IPS-15b (cell line): ENCODE measurements around the gene SPDEF.

Source experiments
- H3K27me3 ChIP-seq: one replicate; pipeline ENCODE4 v1.6.1; 2013; ENCODE audit warnings: low read length; ENCODE audit not compliant: control insufficient read depth, insufficient read depth
- H3K36me3 ChIP-seq: one replicate; pipeline ENCODE4 v1.6.1; 2013; ENCODE audit warnings: low read length; ENCODE audit not compliant: control insufficient read depth, insufficient read depth
- H3K4me1 ChIP-seq: one replicate; pipeline ENCODE4 v1.6.1; 2013; ENCODE audit warnings: mild to moderate bottlenecking, low read length; ENCODE audit not compliant: control insufficient read depth, insufficient read depth
- H3K4me3 ChIP-seq: one replicate; pipeline ENCODE4 v1.5.1; 2013; ENCODE audit warnings: low read depth, low read length
- H3K9ac ChIP-seq: one replicate; pipeline ENCODE4 v1.6.1; 2013; ENCODE audit warnings: low read depth, mild to moderate bottlenecking, low read length
- H3K9me3 ChIP-seq: one replicate; pipeline ENCODE4 v1.6.1; 2013; ENCODE audit warnings: mild to moderate bottlenecking, low read length; ENCODE audit not compliant: control insufficient read depth, insufficient read depth

Gene SPDEF

GRCh38 chr6:34529665-34530327 is 26.3 kb downstream of the SPDEF start:
- no peak overlapping the region for H3K4me3 ChIP-seq
- H3K4me1 ChIP-seq: peaks cover 6% of the 10 kb centered on the region
- H3K9ac ChIP-seq: no peak overlapping the region
- no peaks in the 10 kb centered on the region for H3K27me3 ChIP-seq
- H3K36me3 ChIP-seq: peaks cover 6% of the 10 kb centered on the region
- no peaks in the 10 kb centered on the region for H3K9me3 ChIP-seq

DNA sequence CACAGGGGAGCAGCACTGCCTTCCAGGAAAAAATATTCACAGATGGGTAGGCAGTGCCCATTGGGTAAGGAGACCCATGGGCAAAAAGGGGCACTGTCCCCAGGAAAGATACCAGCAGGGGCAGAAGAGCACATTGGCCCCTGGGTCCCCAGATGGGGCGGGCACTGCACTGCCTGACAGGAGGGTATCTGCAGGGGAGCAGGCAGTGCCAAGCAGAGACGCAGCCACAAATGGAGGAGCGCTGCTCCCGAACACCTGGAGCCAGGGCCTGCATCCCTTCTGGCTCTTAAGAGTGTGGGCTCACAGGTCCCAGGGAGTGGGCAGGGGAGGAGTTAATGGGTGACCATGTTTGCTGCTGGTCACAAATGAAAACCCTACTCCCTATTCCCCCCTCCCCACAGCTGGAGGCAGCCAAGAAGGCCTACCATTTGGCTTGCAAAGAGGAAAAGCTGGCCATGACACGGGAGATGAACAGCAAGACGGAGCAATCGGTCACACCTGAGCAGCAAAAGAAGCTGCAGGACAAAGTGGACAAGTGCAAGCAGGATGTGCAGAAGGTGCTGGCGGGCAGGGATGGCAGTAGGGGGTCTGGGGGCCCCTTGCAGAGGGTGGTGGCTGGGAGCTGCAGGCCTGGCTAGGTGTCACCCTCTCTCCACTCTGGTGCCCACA is 27.0 kb downstream of the SPDEF start:
- peaks cover 6% of the 10 kb centered on the region for H3K4me1 ChIP-seq
- H3K36me3 ChIP-seq: peaks cover 6% of the 10 kb centered on the region
- H3K9me3 ChIP-seq: no peaks in the 10 kb centered on the region
- H3K27me3 ChIP-seq: no peaks in the 10 kb centered on the region
- H3K4me3 ChIP-seq: no peak overlapping the region
- no peak overlapping the region for H3K9ac ChIP-seq

- Histone ChIP-seq H3K4me3 (peak overlapping the region; percentile 55), H3K9me3 (no peaks in the 10 kb centered on the region), H3K36me3 (peaks cover 6% of the 10 kb centered on the region), H3K4me1 (peaks cover 6% of the 10 kb centered on the region), H3K9ac (no peak overlapping the region), H3K27me3 (no peaks in the 10 kb centered on the region)
These were observed 28.1 kb downstream of the SPDEF start for GRCh38 chr6:34527751-34528670.

GRCh38 chr6:34526992-34527728 is 29.0 kb downstream of the SPDEF start:
- H3K4me3 ChIP-seq: peak overlapping the region; percentile 55
- H3K9ac ChIP-seq: no peak overlapping the region

DNA sequence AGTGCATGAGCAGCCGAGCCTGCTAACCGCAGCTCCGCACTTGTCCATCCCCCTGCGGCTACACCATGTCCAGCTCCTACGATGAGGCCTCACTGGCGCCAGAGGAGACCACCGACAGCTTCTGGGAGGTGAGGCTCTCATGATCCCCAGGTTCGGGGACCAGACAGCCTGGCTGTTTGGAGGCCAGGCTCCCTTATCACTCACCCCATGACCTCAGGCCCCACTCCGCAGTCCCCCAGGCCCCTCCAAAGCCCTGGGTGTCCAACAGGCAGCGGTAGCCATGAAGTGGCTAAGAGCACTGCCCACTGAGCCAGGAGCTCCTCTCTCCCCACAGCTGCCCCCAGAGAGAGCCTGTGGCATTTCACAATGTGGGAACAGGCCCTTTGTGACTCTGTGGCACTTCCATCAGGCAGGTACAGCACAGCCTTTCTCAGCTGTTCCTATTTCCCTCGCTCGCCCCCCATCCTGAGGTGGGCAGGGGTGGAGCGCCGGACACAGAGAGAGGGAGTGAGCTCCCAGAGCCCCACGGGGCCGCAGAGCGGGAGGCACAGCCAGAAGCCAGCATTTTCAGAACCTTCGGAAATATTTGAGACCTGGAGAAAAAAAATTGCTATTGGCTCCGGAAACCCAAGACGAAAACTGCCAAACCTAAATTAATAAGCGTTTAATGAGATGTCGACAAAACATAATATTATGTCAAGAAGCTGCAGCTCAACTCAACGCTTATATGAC is 29.7 kb downstream of the SPDEF start:
- Histone ChIP-seq H3K9me3 (no peaks in the 10 kb centered on the region), H3K9ac (no peak overlapping the region), H3K4me3 (peak overlapping the region; percentile 22), H3K27me3 (no peaks in the 10 kb centered on the region), H3K36me3 (peaks cover 6% of the 10 kb centered on the region), H3K4me1 (peaks cover 5% of the 10 kb centered on the region)

More at GRCh38 chr6:34526992-34527728, 29.0 kb downstream of the SPDEF start:
- Histone ChIP-seq H3K4me1 (peaks cover 6% of the 10 kb centered on the region), H3K36me3 (peaks cover 6% of the 10 kb centered on the region), H3K9me3 (no peaks in the 10 kb centered on the region), H3K27me3 (no peaks in the 10 kb centered on the region)

DNA sequence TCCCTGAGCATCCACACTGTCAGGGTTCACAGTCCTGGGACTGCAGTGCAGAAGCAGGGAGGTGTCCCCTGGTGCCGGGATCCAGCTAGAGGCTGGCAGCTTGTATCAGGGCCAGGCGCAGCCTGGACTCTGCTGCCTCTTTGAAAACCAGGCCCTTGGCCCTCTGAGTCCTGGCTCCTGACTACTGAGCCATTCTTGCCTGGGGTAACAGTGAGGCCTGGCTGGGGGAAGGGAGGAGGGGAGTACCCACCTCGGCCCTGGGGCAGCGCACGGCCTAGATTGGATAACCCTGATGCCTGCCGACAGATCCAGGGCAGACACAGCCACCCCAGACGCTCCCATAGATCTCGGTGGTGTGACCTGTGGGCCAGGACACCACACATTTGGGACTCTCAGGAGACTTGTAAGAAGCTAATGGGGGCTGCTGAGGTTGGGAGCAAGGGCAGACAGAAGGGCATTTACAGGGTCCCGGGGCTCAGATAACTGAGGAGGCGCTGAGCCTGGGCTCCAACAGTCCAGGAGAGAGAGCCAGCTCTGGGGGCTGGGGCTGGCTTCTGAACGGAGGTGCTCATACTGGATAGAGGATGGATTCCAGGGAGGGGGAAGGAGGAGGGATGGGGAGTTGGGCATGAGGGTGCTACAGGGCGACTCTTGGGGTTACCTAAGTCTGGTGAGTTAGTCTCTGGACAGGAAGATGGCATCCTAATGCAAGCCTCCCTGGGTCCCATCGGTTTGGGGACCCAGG is 30.5 kb downstream of the SPDEF start:
- H3K9ac ChIP-seq: no peak overlapping the region
- H3K36me3 ChIP-seq: peaks cover 6% of the 10 kb centered on the region
- H3K27me3 ChIP-seq: no peaks in the 10 kb centered on the region

DNA sequence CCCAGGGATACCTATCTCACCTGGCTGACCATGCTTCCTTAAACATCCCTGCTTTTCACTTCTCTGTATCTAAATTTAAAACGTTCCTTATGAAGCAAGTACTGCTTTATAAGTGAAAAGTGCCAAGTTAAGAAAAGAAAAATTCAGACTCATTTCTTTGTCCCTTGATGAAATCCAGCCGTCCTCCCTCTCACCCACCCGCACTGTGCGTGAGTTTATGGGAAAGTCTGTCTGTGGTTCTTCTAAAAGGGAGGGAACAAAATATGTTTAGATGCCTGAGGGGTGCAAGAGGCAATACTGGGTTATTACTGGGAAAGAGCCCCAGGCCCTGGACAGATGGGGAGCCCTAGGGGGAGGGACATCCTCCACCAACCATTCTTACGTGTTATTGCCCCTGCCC is 31.2 kb downstream of the SPDEF start:
- Histone ChIP-seq H3K4me1 (peaks cover 2% of the 10 kb centered on the region), H3K9ac (no peak overlapping the region), H3K36me3 (peaks cover 6% of the 10 kb centered on the region), H3K27me3 (no peaks in the 10 kb centered on the region), H3K9me3 (no peaks in the 10 kb centered on the region), H3K4me3 (no peak overlapping the region)

More for the DNA sequence above, 30.5 kb downstream of the SPDEF start:
- no peak overlapping the region for H3K4me3 ChIP-seq
- no peaks in the 10 kb centered on the region for H3K9me3 ChIP-seq
- peaks cover 2% of the 10 kb centered on the region for H3K4me1 ChIP-seq

DNA sequence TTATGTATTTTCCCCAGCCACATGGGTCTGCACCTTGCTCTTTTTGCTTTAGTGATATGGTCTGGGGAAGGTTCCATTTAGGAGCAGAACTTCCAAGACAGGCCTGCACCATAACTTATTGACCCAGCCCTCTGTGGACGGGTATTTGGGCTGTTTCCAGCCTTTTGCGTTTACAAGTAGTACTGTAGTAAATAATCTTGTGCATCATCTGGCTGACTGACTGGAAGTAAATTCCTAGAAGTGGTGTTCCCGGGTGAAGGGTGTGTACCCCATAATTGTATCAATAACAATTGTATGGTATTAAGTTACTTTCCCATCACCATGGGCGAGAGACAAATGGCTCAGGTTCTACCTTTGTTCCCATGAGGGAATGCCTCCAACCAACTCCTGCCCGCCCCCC is 31.6 kb downstream of the SPDEF start:
- Histone ChIP-seq H3K9me3 (no peaks in the 10 kb centered on the region), H3K4me1 (peaks cover 2% of the 10 kb centered on the region), H3K27me3 (no peaks in the 10 kb centered on the region), H3K36me3 (peaks cover 4% of the 10 kb centered on the region), H3K4me3 (no peak overlapping the region), H3K9ac (no peak overlapping the region)

- Histone ChIP-seq H3K4me3 (no peak overlapping the region), H3K4me1 (peaks cover 2% of the 10 kb centered on the region), H3K36me3 (peaks cover under 1% of the 10 kb centered on the region), H3K9ac (no peak overlapping the region), H3K9me3 (no peaks in the 10 kb centered on the region), H3K27me3 (no peaks in the 10 kb centered on the region)
These were observed 32.5 kb downstream of the SPDEF start for GRCh38 chr6:34523441-34524206.

DNA sequence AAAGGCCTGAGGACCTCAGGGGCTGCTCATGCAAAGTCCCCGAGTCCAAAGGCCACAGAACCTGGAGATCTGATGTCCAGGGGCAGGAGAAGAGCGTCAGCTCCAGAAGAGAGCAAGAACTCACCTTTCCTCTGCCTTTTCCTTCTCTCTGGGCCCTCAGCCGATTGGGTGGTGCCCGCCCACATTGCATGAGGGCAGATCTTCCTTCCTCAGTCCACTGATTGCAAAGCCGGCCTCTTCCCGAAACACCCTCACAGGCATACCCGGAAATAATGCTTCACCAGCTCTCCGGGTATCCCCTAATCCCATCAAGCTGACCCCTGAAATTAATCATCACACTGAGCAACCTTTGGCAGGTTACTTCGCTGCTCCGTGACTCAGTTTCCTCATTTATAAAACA is 33.4 kb downstream of the SPDEF start:
- Histone ChIP-seq H3K4me1 (peaks cover 2% of the 10 kb centered on the region), H3K9me3 (no peaks in the 10 kb centered on the region), H3K9ac (no peak overlapping the region), H3K27me3 (no peaks in the 10 kb centered on the region), H3K4me3 (no peak overlapping the region), H3K36me3 (no peaks in the 10 kb centered on the region)
